Esophagus squamous epithelium (tissue), 4 donors: ENCODE results near the gene UBD.

ENCODE experiments used
- POLR2A ChIP-seq, 4 donors: fragments of 450-650 bp; IDR thresholded peaks; one replicate each; pipeline ENCODE4 v1.6.1; 2017; ENCODE audit warnings: antibody characterized with exemption in 4 of 4, mild to moderate bottlenecking in 4 of 4, moderate library complexity in 3 of 4
- TF ChIP-seq, protein P1 (sequence below), 6 experiments: fragments of 450-650 bp in 4 of 6; fragments of 200-600 bp in 2 of 6; sonication (generic) in 2 of 6; IDR thresholded peaks; one replicate each; pipeline ENCODE4 v1.5.1; 2016 to 2019; ENCODE audit warnings: antibody characterized with exemption in 6 of 6, mild to moderate bottlenecking in 4 of 6, moderate library complexity in 4 of 6

- TF ChIP-seq, protein P1, sequence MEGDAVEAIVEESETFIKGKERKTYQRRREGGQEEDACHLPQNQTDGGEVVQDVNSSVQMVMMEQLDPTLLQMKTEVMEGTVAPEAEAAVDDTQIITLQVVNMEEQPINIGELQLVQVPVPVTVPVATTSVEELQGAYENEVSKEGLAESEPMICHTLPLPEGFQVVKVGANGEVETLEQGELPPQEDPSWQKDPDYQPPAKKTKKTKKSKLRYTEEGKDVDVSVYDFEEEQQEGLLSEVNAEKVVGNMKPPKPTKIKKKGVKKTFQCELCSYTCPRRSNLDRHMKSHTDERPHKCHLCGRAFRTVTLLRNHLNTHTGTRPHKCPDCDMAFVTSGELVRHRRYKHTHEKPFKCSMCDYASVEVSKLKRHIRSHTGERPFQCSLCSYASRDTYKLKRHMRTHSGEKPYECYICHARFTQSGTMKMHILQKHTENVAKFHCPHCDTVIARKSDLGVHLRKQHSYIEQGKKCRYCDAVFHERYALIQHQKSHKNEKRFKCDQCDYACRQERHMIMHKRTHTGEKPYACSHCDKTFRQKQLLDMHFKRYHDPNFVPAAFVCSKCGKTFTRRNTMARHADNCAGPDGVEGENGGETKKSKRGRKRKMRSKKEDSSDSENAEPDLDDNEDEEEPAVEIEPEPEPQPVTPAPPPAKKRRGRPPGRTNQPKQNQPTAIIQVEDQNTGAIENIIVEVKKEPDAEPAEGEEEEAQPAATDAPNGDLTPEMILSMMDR (IDR thresholded peaks at IDR 0.05) = no peak
- no peak for TF ChIP-seq POLR2A (IDR thresholded peaks at IDR 0.05)
These were observed 12.0 kb downstream of the UBD start for GRCh38 chr6:29547573-29547972.
